ENCODE measurements around the gene PRCD.

The PRCD gene

DNA sequence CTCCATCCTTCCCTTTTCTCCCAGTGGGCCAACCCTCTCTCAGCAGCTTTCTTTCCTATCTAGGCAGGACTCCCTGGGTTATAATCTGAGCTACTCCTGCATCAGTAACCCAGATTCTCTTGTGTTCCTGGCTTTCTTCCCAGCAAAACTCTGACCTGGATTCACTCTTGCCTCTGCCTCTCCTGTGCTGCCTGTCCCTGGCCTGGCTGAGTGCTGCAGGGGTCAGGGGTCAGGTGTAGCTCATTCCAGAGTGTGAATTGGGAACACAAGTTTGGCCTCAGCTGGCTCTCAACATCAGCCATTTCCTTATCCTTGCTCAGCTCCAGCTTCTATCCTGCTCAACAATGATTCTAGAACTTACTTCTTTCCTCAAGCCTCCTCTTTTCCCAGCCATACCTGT is 48.3 kb downstream of the PRCD start:
- no peak for DNase-seq (ENCODE audit: low spot score)
- Histone ChIP-seq H3K27ac (no peak overlapping the region), H3K4me3 (no peak overlapping the region)
- TF ChIP-seq, protein P1, sequence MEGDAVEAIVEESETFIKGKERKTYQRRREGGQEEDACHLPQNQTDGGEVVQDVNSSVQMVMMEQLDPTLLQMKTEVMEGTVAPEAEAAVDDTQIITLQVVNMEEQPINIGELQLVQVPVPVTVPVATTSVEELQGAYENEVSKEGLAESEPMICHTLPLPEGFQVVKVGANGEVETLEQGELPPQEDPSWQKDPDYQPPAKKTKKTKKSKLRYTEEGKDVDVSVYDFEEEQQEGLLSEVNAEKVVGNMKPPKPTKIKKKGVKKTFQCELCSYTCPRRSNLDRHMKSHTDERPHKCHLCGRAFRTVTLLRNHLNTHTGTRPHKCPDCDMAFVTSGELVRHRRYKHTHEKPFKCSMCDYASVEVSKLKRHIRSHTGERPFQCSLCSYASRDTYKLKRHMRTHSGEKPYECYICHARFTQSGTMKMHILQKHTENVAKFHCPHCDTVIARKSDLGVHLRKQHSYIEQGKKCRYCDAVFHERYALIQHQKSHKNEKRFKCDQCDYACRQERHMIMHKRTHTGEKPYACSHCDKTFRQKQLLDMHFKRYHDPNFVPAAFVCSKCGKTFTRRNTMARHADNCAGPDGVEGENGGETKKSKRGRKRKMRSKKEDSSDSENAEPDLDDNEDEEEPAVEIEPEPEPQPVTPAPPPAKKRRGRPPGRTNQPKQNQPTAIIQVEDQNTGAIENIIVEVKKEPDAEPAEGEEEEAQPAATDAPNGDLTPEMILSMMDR (IDR thresholded peaks at IDR 0.05), result no peak

DNA sequence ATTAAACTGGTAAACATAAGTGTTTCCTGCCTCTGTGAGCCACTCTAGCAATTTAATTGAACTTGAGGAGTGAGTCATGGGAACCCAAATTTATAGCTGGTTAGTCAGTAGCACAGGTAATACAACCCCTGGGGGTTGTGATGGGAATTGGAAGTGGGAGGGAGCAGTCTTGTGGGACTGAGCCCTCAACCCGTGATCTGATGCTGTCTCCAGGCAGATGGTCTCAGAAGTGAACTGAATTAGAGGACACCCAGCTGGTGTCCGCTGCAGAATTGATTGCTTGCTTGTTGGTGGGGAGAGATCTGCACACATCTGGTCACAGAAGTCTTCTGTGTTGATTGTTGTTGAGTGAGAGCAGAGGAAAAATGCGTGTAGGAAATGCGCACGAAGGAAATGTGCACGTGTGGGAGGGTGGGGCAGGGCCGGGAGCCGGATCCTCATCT is 53.6 kb downstream of the PRCD start:
- no peak for DNase-seq (ENCODE audit: low spot score)
- Histone ChIP-seq H3K27ac (no peak overlapping the region), H3K4me3 (no peak overlapping the region)
- TF ChIP-seq, protein P1 (IDR thresholded peaks at IDR 0.05), result no peak

DNA sequence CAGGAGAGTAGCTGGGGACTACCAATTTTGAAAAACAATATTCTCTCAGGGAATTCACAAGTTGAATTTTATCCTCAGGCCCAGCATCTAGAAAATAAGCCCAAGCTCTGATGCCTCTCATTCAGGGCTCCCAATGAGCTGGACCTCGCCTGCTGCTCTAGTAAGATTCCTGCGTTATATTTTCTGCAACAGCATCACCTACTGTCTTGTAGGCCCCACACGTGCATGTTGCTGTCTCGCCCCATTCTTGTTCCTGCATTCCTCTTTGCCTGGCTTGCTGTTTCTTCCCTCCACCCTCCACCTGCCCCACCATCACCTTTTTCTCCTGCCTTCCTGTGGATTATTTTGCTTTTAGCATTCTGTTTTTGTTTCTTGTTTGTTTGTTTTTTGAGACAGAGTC is 54.1 kb downstream of the PRCD start:
- TF ChIP-seq, protein P1 (IDR thresholded peaks at IDR 0.05), result no peak
- no peak for DNase-seq (ENCODE audit: low spot score)
- Histone ChIP-seq H3K4me3 (no peak overlapping the region), H3K27ac (no peak overlapping the region)

DNA sequence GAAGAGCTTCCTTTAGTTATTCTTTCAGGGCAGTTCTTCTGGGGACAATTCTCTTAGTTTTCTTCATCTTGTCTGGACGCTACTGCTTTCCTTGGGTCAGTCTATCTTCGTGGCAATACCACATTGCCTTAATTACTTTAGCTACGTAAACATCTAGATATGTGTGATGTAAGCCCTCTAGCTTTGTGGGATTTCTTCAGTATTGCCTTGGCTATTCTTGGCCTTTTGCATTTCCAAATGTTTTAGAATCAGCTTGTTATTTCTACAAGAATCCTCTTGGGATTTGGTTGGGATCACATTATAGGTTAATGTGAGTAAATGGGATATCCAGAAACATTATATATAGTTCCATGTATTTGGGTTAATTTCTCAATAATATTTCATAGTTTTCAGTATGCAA is 54.8 kb downstream of the PRCD start:
- TF ChIP-seq, protein P1 (IDR thresholded peaks at IDR 0.05), result no peak
- DNase-seq (ENCODE audit: low spot score), result no peak
- Histone ChIP-seq H3K4me3 (no peak overlapping the region), H3K27ac (no peak overlapping the region)
